ENCODE measurements around the gene SKIC2.

SKIC2 gene

GRCh38 chr6:31954511-31954910, 4.5 kb upstream of the SKIC2 start:
- no peaks in the 10 kb centered on the region for H3K9me3 Mint-ChIP-seq
- no peak overlapping the region for H3K27ac Mint-ChIP-seq
- peaks cover 10% of the 10 kb centered on the region for H3K36me3 Mint-ChIP-seq
- H3K27me3 Mint-ChIP-seq: no peaks in the 10 kb centered on the region
- peaks cover 20% of the 10 kb centered on the region for H3K4me1 Mint-ChIP-seq
- H3K4me3 Mint-ChIP-seq: no peak overlapping the region

DNA sequence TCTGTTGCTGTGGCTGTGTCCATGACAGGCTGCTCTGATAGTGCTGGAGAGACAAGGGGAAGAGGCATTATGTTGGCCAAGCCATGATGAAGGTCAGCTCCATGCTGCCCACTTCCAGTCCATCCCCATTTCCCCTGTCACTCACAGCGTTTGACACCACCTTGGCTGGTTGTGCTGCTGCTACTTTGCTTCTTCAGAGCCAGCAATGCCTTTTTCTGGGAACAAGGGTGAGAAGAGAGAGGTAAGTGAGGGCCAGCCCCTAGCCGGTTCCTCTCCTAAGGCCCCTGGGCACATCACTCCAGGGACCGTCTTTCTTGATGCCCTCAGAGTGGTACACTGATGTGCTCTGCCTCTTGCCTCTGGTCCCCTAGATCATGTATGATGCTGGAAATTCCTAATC, 2.2 kb upstream of the SKIC2 start:
- Mint-ChIP-seq H3K4me1 (peaks cover 34% of the 10 kb centered on the region), H3K4me3 (peak overlapping the region; percentile 98), H3K27ac (peak overlapping the region; percentile 30), H3K27me3 (no peaks in the 10 kb centered on the region), H3K36me3 (peaks cover 13% of the 10 kb centered on the region), H3K9me3 (no peaks in the 10 kb centered on the region)

- Mint-ChIP-seq H3K27ac (peak overlapping the region; percentile 92), H3K9me3 (no peaks in the 10 kb centered on the region), H3K36me3 (peaks cover 16% of the 10 kb centered on the region), H3K27me3 (no peaks in the 10 kb centered on the region), H3K4me3 (peak overlapping the region; percentile 98), H3K4me1 (peaks cover 44% of the 10 kb centered on the region)
Observed at GRCh38 chr6:31958412-31958740, 599 bp upstream of the SKIC2 start.

- Mint-ChIP-seq H3K4me3 (peak overlapping the region; percentile 16), H3K4me1 (peaks cover 44% of the 10 kb centered on the region), H3K27me3 (no peaks in the 10 kb centered on the region), H3K9me3 (no peaks in the 10 kb centered on the region), H3K27ac (peak overlapping the region; percentile 61), H3K36me3 (peaks cover 16% of the 10 kb centered on the region)
Observed at GRCh38 chr6:31961616-31962015, 2.6 kb downstream of the SKIC2 start.

- no peak overlapping the region for H3K4me3 Mint-ChIP-seq
- H3K27ac Mint-ChIP-seq: peak overlapping the region; percentile 30
Observed at GRCh38 chr6:31963921-31964320, 4.9 kb downstream of the SKIC2 start.

GRCh38 chr6:31965700-31966099, 6.7 kb downstream of the SKIC2 start:
- Mint-ChIP-seq H3K27ac (no peak overlapping the region), H3K4me1 (peaks cover 27% of the 10 kb centered on the region), H3K4me3 (no peak overlapping the region), H3K9me3 (no peaks in the 10 kb centered on the region), H3K27me3 (no peaks in the 10 kb centered on the region), H3K36me3 (peaks cover 20% of the 10 kb centered on the region)

More at GRCh38 chr6:31963921-31964320, 4.9 kb downstream of the SKIC2 start:
- no peaks in the 10 kb centered on the region for H3K9me3 Mint-ChIP-seq
- peaks cover 14% of the 10 kb centered on the region for H3K36me3 Mint-ChIP-seq
- H3K4me1 Mint-ChIP-seq: peaks cover 29% of the 10 kb centered on the region
- no peaks in the 10 kb centered on the region for H3K27me3 Mint-ChIP-seq

- Mint-ChIP-seq H3K4me3 (no peak overlapping the region), H3K9me3 (no peaks in the 10 kb centered on the region), H3K27ac (no peak overlapping the region), H3K4me1 (peaks cover 30% of the 10 kb centered on the region), H3K27me3 (no peaks in the 10 kb centered on the region), H3K36me3 (peaks cover 18% of the 10 kb centered on the region)
Observed at GRCh38 chr6:31966506-31966905, 7.5 kb downstream of the SKIC2 start.

DNA sequence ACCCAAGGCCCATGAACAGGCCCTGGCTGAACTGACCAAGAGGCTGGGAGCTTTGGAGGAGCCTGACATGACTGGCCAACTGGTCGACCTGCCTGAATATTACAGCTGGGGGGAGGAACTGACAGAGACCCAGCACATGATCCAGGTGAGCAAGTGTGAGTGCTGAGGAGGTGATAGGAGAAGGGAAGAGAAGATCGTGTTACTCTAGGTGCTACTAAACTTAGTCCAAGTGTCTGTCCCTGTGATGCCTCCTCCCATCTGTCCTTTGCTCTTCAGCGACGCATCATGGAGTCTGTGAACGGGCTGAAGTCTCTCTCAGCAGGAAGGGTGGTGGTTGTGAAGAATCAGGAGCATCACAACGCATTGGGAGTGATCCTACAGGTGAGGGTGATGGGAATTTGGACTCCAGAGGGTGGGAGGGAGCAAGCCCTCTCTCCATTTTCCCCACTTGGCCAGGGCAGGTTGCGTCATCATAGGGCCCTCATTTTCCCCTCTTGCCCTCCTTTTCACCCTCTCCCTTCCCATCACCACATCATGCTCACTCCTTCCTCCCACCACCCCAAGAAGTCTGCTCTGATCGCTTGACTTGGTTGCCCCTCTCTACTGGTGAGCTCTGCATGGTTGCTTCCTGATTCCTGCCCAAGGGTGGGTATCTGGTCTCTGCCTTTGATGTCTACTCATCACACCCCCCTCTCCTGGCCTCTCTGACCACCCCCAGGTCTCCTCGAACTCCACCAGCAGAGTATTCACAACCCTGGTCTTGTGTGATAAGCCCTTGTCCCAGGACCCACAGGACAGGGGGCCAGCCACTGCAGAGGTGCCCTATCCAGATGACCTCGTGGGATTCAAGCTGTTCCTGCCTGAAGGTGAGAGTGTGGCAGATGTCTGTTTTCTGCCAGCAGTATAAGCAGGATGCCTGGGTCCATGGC, 8.3 kb downstream of the SKIC2 start:
- Mint-ChIP-seq H3K4me1 (peaks cover 29% of the 10 kb centered on the region), H3K27me3 (no peaks in the 10 kb centered on the region), H3K27ac (no peak overlapping the region), H3K9me3 (no peaks in the 10 kb centered on the region), H3K4me3 (no peak overlapping the region), H3K36me3 (peaks cover 13% of the 10 kb centered on the region)

DNA sequence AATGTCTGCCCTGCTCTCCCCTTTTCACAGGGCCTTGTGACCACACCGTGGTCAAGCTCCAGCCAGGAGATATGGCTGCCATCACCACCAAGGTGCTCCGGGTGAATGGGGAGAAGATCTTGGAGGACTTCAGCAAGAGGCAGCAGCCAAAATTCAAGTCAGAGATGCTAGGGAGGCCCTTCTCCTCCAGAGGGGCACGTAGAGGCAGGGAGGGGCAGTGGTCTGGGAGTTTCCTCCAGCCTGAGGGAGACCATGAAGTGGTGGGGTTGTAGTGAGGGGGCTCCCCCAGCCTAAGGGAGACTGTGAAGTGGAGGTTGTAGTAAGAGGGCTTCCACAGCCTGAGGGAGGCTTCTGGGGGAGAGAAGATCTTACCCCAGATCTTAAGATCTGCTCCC, 8.9 kb downstream of the SKIC2 start:
- H3K4me1 Mint-ChIP-seq: peaks cover 29% of the 10 kb centered on the region
- H3K9me3 Mint-ChIP-seq: no peaks in the 10 kb centered on the region
- no peak overlapping the region for H3K4me3 Mint-ChIP-seq
- H3K27ac Mint-ChIP-seq: peak overlapping the region; percentile 55
- H3K27me3 Mint-ChIP-seq: no peaks in the 10 kb centered on the region
- H3K36me3 Mint-ChIP-seq: peaks cover 11% of the 10 kb centered on the region

DNA sequence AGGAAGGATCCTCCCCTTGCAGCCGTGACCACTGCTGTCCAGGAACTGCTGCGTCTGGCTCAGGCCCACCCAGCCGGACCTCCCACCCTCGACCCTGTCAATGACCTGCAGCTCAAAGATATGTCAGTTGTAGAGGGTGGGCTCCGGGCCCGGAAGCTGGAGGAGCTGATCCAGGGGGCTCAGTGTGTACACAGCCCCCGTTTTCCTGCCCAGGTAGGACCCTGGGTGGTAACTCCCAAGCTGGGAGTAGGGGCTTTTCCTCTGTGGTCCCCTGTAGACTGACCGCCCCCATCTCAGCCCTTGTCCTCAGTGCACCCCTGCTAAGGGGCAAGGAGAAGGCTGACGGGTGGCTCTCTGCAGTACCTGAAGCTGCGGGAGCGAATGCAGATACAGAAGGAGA, 9.4 kb downstream of the SKIC2 start:
- no peaks in the 10 kb centered on the region for H3K9me3 Mint-ChIP-seq
- peaks cover 9% of the 10 kb centered on the region for H3K36me3 Mint-ChIP-seq
- peak overlapping the region; percentile 46 for H3K27ac Mint-ChIP-seq
- no peak overlapping the region for H3K4me3 Mint-ChIP-seq
- H3K27me3 Mint-ChIP-seq: no peaks in the 10 kb centered on the region
- H3K4me1 Mint-ChIP-seq: peaks cover 33% of the 10 kb centered on the region

- peaks cover 40% of the 10 kb centered on the region for H3K4me1 Mint-ChIP-seq
- no peak overlapping the region for H3K4me3 Mint-ChIP-seq
- H3K36me3 Mint-ChIP-seq: peaks cover 9% of the 10 kb centered on the region
- H3K27me3 Mint-ChIP-seq: no peaks in the 10 kb centered on the region
- no peaks in the 10 kb centered on the region for H3K9me3 Mint-ChIP-seq
- H3K27ac Mint-ChIP-seq: no peak overlapping the region
Observed at GRCh38 chr6:31968791-31969711, 10.1 kb downstream of the SKIC2 start.

GRCh38 chr6:31969712-31970603, 11.0 kb downstream of the SKIC2 start:
- H3K36me3 Mint-ChIP-seq: peaks cover 11% of the 10 kb centered on the region
- no peaks in the 10 kb centered on the region for H3K9me3 Mint-ChIP-seq
- H3K27me3 Mint-ChIP-seq: no peaks in the 10 kb centered on the region
- H3K4me1 Mint-ChIP-seq: peaks cover 47% of the 10 kb centered on the region
- peak overlapping the region; percentile 74 for H3K4me3 Mint-ChIP-seq
- peak overlapping the region; percentile 92 for H3K27ac Mint-ChIP-seq

- Mint-ChIP-seq H3K9me3 (no peaks in the 10 kb centered on the region), H3K27ac (peak overlapping the region; percentile 99), H3K4me3 (peak overlapping the region; percentile 84), H3K27me3 (no peaks in the 10 kb centered on the region), H3K4me1 (peaks cover 47% of the 10 kb centered on the region), H3K36me3 (peaks cover 9% of the 10 kb centered on the region)
Observed at GRCh38 chr6:31970604-31971271, 11.8 kb downstream of the SKIC2 start.

DNA sequence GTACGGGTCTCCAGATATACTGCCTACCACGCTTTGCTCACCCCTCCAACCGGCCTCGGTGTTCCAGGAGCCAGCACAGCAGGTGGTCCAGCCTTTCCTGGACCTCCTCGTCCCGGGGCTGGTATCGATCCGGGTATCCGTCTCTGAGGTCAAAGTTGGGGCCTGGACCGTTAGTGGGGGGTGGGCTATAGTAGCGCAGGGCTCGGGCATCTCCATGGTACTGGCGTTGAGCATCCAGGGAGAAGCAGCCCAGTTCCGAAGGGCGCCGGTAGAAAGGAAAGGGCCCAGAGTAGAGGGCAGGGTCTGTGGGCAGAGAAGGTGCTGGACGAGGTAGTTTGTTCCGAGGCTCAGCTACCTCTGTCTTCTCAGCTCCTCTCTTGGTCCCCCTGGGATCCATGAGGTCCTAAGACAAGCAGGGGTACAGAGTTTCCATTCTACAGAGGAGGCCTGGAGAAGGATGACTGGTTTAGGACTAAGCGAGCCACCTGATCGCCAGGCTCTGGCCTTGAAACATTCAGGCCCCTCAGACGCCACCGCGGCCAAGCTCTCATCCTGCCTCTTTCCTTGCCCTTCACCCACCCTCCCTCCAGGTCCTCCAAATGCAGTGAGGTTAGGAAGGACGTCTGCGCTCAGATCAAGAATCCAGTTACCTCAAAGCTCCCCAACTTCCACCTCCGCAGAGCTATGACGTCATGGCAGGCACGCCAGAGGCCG, 12.5 kb downstream of the SKIC2 start:
- Mint-ChIP-seq H3K27ac (peak overlapping the region; percentile 99), H3K36me3 (peaks cover 9% of the 10 kb centered on the region), H3K9me3 (no peaks in the 10 kb centered on the region), H3K4me3 (peak overlapping the region; percentile 84), H3K27me3 (no peaks in the 10 kb centered on the region), H3K4me1 (peaks cover 47% of the 10 kb centered on the region)

All from activated naive CD4-positive, alpha-beta T cell treated with anti-CD3 and anti-CD28 coated beads, Interleukin-2, amount 50 U/mL, for 24 hours (primary cell).